ENCODE measurements around the gene RNU6-7.
A peak's percentile ranks its signal among the peaks of the same experiment; 100 is the strongest.

Gene RNU6-7

GRCh38 chr14:32209471-32209870, 7.6 kb downstream of the RNU6-7 start:
- no peak overlapping the region for H3K4me3 ChIP-seq (ENCODE audit: low read depth, low read length)
- DNase-seq (ENCODE audit: low read depth): no peak
- TF ChIP-seq CTCF (IDR thresholded peaks at IDR 0.05; ENCODE audit: low read depth, low read length, missing control alignments): no peak

GRCh38 chr14:32211068-32211404, 9.2 kb downstream of the RNU6-7 start:
- TF ChIP-seq CTCF (IDR thresholded peaks at IDR 0.05; ENCODE audit: low read depth, low read length, missing control alignments): no peak
- no peak for DNase-seq (ENCODE audit: low read depth)
- H3K4me3 ChIP-seq (ENCODE audit: low read depth, low read length): no peak overlapping the region

DNA sequence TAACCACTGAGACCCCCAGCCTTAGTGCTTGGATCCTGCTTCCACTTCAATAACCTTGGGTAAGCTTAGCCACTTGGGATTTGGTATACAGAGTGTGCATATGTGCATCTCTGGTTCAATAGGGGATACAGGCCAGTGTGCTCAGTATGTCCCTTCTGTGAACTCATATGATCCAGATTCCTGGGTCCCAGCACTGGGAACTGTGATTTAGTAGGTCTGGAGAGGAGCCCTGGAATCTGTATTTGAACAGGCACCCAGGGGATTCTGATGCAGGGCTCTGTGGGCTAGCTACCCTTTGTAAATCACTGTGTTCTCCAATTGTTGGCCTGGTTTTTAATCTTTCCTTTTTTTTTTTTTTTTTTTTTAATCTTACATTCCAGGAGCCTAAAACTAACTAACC, 11.0 kb downstream of the RNU6-7 start:
- TF ChIP-seq CTCF (IDR thresholded peaks at IDR 0.05; ENCODE audit: low read depth, low read length, missing control alignments): no peak
- DNase-seq (ENCODE audit: low read depth): no peak

DNA sequence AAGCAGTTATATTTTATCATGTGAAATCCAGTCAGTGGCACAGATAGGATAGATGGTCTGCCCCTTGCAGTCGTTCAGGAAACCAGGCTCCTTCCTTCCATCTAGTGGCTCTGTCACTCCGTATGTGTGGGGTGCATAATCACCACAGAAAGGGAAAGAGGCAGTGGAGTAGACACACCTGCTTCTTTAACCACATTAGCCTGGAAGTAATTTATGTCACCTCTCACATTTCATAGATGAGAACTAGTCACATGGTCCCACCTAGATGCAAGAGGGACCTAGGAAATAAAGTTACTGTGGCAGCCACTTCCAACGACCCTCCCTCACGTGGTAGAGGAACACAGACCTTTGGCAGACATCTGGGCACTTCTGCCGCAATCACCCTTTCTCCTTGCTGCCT, 15.5 kb downstream of the RNU6-7 start:
- DNase-seq (ENCODE audit: low read depth): no peak
- H3K4me3 ChIP-seq (ENCODE audit: low read depth, low read length): no peak overlapping the region

More for the DNA sequence above, 11.0 kb downstream of the RNU6-7 start:
- H3K4me3 ChIP-seq (ENCODE audit: low read depth, low read length): no peak overlapping the region

DNA sequence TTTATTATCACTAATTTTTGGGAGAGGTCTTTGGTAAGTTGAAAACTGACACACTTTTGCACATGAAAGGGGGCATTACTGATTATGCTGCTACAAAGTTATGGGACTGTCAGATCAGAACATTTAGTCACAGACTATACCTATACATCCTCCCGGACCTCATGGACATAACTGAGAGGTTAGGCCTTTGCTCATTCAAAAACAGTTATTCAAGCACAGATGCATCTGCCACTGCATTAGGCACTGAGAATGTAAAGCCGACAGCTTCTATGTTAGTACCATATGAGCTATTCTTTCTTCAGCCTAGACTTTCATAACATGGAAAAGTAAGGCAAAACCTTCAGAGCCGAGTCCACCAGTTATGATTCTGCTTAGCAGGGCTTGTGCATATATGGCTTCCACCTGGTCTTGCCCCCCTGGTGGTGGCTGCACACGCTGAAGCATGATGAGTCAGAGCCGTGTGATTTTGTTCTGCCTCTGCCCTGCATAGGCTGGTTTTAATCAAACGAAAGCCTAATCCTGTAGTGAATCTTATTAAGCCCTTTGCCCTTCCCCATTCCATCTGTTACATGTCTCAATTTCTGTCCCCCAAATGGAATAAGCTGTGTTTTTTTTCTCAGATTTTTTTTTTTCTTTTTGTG, 23.0 kb downstream of the RNU6-7 start:
- peak; percentile 42 for TF ChIP-seq CTCF (IDR thresholded peaks at IDR 0.05; ENCODE audit: low read depth, low read length, missing control alignments)
- no peak overlapping the region for H3K4me3 ChIP-seq (ENCODE audit: low read depth, low read length)
- no peak for DNase-seq (ENCODE audit: low read depth)

More for the DNA sequence above, 15.5 kb downstream of the RNU6-7 start:
- no peak for TF ChIP-seq CTCF (IDR thresholded peaks at IDR 0.05; ENCODE audit: low read depth, low read length, missing control alignments)

- no peak for TF ChIP-seq CTCF (IDR thresholded peaks at IDR 0.05; ENCODE audit: low read depth, low read length, missing control alignments)
Observed at GRCh38 chr14:32225378-32225920, 23.6 kb downstream of the RNU6-7 start.

GRCh38 chr14:32226056-32226455, 24.2 kb downstream of the RNU6-7 start:
- no peak overlapping the region for H3K4me3 ChIP-seq (ENCODE audit: low read depth, low read length)
- no peak for TF ChIP-seq CTCF (IDR thresholded peaks at IDR 0.05; ENCODE audit: low read depth, low read length, missing control alignments)
- DNase-seq (ENCODE audit: low read depth): no peak

More at GRCh38 chr14:32225378-32225920, 23.6 kb downstream of the RNU6-7 start:
- DNase-seq (ENCODE audit: low read depth): no peak
- no peak overlapping the region for H3K4me3 ChIP-seq (ENCODE audit: low read depth, low read length)
